Measurements from ENCODE around the gene SNPH. TPM values are rescaled to one million over a fixed set of nuclear protein-coding genes. Genes with fewer than 3 reads are reported as not detected.
"Not testable (repeated sequence)": the region's sequence is repeated elsewhere in the genome, so short reads cannot be mapped to it uniquely, and the experiment has no call there.

The SNPH gene
- total RNA-seq, 1 donor from 2014 or later: 0.43 TPM

DNA sequence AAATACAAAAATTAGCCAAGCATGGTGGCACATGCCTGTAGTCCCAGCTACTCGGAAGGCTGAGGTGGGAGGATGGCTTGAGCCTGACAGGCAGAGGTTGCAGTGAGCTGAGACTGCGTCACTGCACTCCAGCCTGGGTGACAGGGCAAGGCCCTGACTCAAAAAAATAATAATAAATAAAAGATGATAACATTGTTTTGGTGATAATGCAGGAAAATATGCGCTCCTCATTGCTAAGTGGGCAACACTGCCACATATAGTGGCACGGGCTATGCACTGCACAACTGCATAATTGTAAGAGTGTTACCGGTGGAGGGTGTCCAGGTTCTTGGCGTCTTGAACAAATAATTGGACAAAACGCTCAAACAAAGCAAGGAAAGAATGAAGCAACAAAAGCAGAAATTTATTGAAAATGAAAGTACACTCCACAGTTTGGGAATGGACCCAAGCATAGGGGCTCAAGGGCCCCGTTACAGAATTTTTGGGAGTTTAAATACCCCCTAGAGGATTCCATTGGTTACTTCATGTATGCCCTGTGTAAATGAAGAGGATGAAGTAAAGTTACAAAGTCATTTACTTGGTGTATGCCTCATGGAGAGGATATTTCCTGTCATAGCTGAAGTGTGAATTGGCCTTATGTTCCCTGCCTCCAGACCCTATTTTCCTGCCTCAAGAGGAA is 77.5 kb downstream of the SNPH start:
- H3K27ac Mint-ChIP-seq; H3K9me3 ChIP-seq (ENCODE audit: low read depth); H3K4me1 Mint-ChIP-seq; H3K4me3 Mint-ChIP-seq; H3K4me1 ChIP-seq; H3K4me3 ChIP-seq; H3K27ac ChIP-seq; DNase-seq (ENCODE audit: low spot score); H4K20me1 ChIP-seq (ENCODE audit: low read depth); H2AFZ ChIP-seq (replicated peaks); H3K9ac ChIP-seq; H3K36me3 ChIP-seq; H3K27me3 ChIP-seq; H3K4me2 ChIP-seq; H3K79me2 ChIP-seq (ENCODE audit: low read depth); H3F3A ChIP-seq (ENCODE audit: low read depth); H3K27me3 Mint-ChIP-seq (ENCODE audit: insufficient read depth, low read depth): not testable (repeated sequence)
- peaks cover 22% of the 10 kb centered on the region for H3K36me3 Mint-ChIP-seq
- TF ChIP-seq, protein P1, sequence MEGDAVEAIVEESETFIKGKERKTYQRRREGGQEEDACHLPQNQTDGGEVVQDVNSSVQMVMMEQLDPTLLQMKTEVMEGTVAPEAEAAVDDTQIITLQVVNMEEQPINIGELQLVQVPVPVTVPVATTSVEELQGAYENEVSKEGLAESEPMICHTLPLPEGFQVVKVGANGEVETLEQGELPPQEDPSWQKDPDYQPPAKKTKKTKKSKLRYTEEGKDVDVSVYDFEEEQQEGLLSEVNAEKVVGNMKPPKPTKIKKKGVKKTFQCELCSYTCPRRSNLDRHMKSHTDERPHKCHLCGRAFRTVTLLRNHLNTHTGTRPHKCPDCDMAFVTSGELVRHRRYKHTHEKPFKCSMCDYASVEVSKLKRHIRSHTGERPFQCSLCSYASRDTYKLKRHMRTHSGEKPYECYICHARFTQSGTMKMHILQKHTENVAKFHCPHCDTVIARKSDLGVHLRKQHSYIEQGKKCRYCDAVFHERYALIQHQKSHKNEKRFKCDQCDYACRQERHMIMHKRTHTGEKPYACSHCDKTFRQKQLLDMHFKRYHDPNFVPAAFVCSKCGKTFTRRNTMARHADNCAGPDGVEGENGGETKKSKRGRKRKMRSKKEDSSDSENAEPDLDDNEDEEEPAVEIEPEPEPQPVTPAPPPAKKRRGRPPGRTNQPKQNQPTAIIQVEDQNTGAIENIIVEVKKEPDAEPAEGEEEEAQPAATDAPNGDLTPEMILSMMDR (IDR thresholded peaks at IDR 0.05): peak; percentile 32
- H3K9me3 Mint-ChIP-seq: peaks cover 17% of the 10 kb centered on the region

- no peaks in the 10 kb centered on the region for H3K27me3 ChIP-seq
- no peaks in the 10 kb centered on the region for H3K4me1 ChIP-seq
- H4K20me1 ChIP-seq (ENCODE audit: low read depth): no peaks in the 10 kb centered on the region
- H3K4me2 ChIP-seq: no peak overlapping the region
- H3K36me3 ChIP-seq: no peaks in the 10 kb centered on the region
- H2AFZ ChIP-seq (replicated peaks): no peak overlapping the region
- Mint-ChIP-seq H3K4me3 (no peak overlapping the region), H3K4me1 (no peaks in the 10 kb centered on the region), H3K27me3 (ENCODE audit: insufficient read depth, low read depth) (no peaks in the 10 kb centered on the region), H3K9me3 (peaks cover 29% of the 10 kb centered on the region), H3K36me3 (peaks cover 27% of the 10 kb centered on the region), H3K27ac (no peak overlapping the region)
- H3K79me2 ChIP-seq (ENCODE audit: low read depth): no peaks in the 10 kb centered on the region
- no peaks in the 10 kb centered on the region for H3F3A ChIP-seq (ENCODE audit: low read depth)
- no peak for DNase-seq (ENCODE audit: low spot score)
- H3K9me3 ChIP-seq (ENCODE audit: low read depth): no peaks in the 10 kb centered on the region
- no peak overlapping the region for H3K27ac ChIP-seq
- TF ChIP-seq, protein P1 (IDR thresholded peaks at IDR 0.05): no peak
- TF ChIP-seq EZH2phosphoT487 (IDR thresholded peaks at IDR 0.05): no peak
- TF ChIP-seq EZH2 (IDR thresholded peaks at IDR 0.05): no peak
- H3K9ac ChIP-seq: no peak overlapping the region
- no peak overlapping the region for H3K4me3 ChIP-seq
These were observed 79.1 kb downstream of the SNPH start for GRCh38 chr20:1345030-1345755.

DNA sequence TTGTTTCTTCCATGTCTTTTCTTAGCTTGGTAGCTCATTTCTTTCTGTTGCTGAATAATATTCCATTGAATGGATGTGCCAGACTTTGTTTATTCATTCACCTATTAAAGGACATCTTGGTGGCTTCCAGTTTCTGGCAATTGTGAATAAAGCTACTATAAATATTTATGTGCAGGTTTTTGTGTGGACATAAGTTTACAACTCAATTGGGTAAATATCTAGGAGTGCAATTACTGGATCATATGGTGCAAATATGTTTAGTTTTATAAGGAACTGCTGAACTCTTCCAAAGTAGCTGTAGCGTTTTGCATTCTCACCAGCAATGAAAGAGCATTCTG is 79.6 kb downstream of the SNPH start:
- no peaks in the 10 kb centered on the region for H4K20me1 ChIP-seq (ENCODE audit: low read depth)
- H3K4me2 ChIP-seq: no peak overlapping the region
- no peaks in the 10 kb centered on the region for H3K4me1 Mint-ChIP-seq
- H3K9ac ChIP-seq: no peak overlapping the region
- no peaks in the 10 kb centered on the region for H3F3A ChIP-seq (ENCODE audit: low read depth)
- H3K27ac Mint-ChIP-seq: no peak overlapping the region
- H2AFZ ChIP-seq (replicated peaks): no peak overlapping the region
- no peaks in the 10 kb centered on the region for H3K27me3 ChIP-seq
- H3K4me3 Mint-ChIP-seq: no peak overlapping the region
- H3K36me3 ChIP-seq: peaks cover 5% of the 10 kb centered on the region
- H3K27me3 Mint-ChIP-seq (ENCODE audit: insufficient read depth, low read depth): no peaks in the 10 kb centered on the region
- no peak overlapping the region for H3K27ac ChIP-seq
- no peaks in the 10 kb centered on the region for H3K9me3 ChIP-seq (ENCODE audit: low read depth)
- H3K4me3 ChIP-seq: no peak overlapping the region
- DNase-seq (ENCODE audit: low spot score): no peak
- peaks cover 32% of the 10 kb centered on the region for H3K36me3 Mint-ChIP-seq
- no peak for TF ChIP-seq EZH2 (IDR thresholded peaks at IDR 0.05)
- TF ChIP-seq, protein P1 (IDR thresholded peaks at IDR 0.05): no peak
- no peak for TF ChIP-seq EZH2phosphoT487 (IDR thresholded peaks at IDR 0.05)
- peaks cover 32% of the 10 kb centered on the region for H3K9me3 Mint-ChIP-seq
- H3K79me2 ChIP-seq (ENCODE audit: low read depth): no peaks in the 10 kb centered on the region
- no peaks in the 10 kb centered on the region for H3K4me1 ChIP-seq

Measured in neural progenitor cell (in vitro differentiated cells).